ENCODE measurements around the gene PPP1R37.

PPP1R37 gene

DNA sequence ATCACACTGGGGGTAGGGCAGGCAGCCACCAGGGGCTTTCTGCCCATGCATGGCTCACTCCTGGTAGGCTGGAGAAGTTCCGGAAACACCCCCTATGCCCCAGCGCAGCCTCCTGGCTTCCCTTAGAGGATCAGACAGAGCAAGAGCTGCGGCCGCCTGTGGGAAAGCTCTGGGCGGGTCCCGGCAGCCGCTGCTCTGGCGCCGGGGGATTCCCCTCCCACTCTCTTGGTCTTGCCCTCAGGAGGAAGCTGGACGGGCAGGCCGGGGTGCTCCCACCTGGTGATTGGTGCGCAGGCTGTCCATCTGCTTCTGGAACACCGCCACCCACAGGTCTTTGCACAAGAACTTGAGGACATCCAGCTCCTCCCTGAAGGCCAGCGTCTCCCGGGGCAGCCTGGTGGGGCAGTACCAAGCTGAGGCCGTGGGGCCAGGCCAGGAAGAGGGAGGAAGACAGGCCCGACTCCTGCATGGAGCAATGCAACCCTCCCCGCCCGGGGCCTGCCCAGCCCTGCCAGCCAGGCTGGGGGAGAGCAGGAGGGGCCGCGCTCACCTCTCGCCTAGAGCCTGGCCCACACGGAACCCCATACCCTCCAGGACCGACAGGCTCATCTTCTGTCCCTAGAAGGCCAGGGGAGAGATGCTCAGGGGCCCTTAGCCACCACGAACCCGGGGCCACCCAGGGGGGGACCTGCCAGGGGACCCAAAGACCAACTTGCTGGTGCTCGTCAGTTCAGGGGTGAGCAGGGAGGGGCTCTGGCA is 71.8 kb downstream of the PPP1R37 start:
- no peak for DNase-seq (ENCODE audit: insufficient read length, low spot score)
- no peak for FAIRE-seq

- FAIRE-seq = no peak
- no peak for DNase-seq (ENCODE audit: insufficient read length, low spot score)
Observed at GRCh38 chr19:45166723-45167252, 73.8 kb downstream of the PPP1R37 start.

DNA sequence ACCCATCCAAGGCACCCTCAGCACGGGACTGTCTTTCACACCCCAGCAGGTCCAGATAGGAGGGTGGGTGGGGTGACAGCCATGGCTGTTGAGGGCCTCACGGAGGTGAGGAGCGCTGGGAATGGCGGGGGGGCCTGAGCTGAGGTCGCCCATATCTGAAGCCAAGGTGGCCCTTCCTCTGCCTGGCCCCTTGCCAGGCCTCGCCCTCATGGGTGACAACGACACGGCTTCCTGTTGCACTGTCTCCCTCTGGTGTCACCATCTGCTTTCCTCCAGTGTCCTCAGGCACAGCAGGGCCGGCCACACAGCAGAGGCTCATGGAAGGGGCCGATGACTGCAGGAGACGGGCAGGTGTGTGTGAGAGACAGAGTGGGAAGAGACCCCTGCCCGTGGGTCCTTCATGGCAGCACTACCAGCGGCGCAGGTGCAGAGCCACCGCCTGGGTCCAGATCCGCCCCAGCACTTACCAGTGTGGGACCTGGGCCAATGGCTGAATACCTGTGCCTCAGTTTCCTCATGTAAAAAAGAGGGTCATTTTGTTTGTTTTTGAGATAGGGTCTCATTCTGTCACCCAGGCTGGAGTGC is 75.9 kb downstream of the PPP1R37 start:
- no peak for FAIRE-seq

GRCh38 chr19:45169602-45170001 is 76.6 kb downstream of the PPP1R37 start:
- no peak for FAIRE-seq

More for the DNA sequence above, 75.9 kb downstream of the PPP1R37 start:
- no peak for DNase-seq (ENCODE audit: insufficient read length, low spot score)

DNA sequence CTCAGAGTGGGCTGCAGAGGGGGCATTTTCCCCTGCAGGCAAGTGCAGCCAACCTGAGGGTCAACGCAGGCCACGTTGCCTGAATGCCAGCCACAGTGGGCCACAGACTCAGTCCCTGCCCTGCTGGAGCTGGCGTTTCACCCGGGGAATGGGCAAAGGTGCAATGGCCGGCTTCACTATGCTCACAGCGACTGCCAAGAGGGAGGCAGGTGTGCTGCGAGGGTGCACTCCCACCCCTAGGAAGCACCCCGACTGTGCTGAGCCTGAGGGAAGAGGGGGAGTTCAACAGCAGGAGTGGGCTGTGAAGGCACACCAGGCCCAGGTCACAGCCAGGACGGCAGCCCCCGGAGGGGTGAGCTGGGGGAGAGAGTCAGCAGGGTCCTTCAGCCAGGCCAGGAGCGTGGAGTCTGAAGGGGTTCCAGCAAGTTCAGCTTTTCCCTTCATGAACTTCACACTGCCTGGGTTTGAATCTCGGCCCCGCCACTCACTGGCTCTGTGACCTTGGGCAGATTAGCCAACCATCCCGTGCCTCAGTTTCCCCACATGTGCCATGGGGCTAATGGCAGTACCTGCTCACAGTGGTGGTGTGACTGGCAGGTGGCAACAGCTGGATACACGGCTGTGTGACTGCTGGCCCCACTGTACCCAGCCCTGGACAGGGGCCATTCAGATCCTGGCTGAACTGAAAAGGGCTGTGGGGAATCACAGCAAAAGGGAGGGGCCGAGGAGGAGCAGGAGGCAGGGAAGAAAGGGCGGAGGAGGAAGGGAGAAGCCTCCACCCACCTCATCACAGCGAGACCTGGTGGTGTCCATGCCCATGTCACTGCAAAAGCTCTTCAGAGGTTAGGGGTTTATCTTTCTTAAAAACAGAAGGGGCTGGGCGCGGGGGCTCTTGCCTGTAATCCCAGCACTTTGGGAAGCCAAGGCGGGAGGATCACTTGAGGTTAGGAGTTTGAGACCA is 77.4 kb downstream of the PPP1R37 start:
- no peak for FAIRE-seq

More at GRCh38 chr19:45169602-45170001, 76.6 kb downstream of the PPP1R37 start:
- no peak for DNase-seq (ENCODE audit: insufficient read length, low spot score)

DNA sequence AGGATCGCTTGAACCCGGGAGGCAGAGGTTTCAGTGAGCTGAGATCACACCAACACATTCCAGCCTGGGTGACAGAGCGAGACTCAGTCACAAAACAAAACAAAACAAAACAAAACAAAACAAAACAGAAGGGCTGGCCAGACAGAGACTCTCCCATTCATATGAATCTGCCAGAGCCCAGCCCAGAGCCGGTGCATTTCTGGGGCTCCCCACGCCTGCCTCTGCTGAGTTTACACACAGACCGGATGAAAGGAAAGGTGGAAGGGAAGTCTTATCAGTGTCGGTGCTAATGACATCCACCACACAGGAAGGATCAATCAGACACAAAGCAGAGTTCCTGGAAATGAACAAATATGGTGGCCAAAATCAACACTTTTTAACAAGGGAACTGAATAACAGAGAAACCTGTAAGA is 78.2 kb downstream of the PPP1R37 start:
- DNase-seq (ENCODE audit: insufficient read length, low spot score) (no peak), FAIRE-seq (no peak)

More for the DNA sequence above, 77.4 kb downstream of the PPP1R37 start:
- no peak for DNase-seq (ENCODE audit: insufficient read length, low spot score)

- FAIRE-seq = no peak
- no peak for DNase-seq (ENCODE audit: insufficient read length, low spot score)
Observed at GRCh38 chr19:45172173-45172572, 79.2 kb downstream of the PPP1R37 start.

DNA sequence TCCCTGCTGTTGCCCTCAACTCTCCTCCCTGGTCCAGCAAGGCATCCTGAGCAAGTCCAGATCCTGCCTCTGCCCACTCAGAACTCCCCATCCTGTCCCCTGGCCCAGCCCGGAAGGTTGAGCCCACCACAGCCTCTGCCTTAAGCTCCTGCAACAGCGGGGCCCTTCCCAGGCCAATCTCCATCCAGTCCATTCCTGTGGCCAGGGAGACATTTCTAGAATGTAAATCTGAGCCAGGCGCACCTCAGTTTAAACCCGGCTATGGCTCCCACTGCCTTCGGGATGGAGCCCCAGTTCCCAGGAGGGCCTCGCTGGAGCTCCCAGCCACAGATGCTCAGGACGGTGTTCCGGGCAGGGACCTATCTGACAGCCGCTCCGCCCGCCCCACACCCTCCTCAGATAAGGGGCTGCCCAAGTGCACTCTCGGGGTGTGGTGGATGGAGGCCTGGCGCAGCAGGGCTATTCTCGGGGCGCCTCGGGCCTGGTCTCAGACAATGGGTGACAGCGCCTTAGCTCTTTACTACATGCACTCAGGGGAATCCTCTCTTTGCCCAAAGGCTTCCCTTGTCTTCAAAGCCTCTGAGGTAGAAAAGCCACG is 79.7 kb downstream of the PPP1R37 start:
- DNase-seq (ENCODE audit: insufficient read length, low spot score) (no peak), FAIRE-seq (no peak)

DNA sequence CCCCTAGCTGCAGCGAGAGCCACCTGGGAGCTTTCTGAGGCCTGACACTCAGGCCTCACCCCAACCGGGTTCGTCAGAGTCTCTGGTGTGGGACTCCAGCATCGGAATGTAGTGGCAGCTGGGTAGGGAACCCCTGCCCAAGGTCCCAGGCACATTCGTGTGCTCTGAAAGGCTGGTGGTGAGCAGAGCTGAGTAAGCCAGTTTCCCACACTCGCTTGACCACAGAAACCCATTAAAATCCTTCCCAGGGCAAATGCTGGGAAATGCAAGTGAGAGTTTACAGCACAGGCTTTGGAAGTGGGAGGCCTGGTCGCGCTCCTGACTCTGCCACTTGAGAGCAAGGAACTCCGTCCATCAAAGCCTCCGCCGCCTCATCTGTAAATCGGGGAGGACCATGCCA is 80.8 kb downstream of the PPP1R37 start:
- no peak for DNase-seq (ENCODE audit: insufficient read length, low spot score)
- no peak for FAIRE-seq

GRCh38 chr19:45175515-45176345 is 82.8 kb downstream of the PPP1R37 start:
- no peak for DNase-seq (ENCODE audit: insufficient read length, low spot score)
- FAIRE-seq = no peak

DNA sequence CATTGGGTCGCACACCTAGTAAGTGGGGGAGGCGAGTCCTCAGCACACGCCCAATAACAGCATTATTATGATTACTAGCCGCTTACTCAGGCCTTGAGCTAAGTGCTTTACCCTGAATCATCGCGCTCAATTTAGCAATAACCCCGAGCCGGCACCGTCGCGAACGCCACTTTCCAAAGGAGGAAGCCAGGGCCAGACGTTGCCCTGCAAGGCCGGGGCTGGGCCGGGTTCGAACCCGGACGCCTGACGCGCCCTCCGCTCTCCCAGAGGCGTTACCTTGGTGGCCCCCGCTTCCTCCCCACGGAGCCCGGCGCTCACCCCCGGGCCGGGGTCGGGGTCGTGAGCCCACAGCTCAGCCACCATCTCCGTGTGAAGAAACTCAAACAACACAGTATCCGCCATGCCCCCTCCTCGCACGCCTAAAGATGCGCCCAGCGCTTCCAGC is 84.9 kb downstream of the PPP1R37 start, which contains the start of gene TRAPPC6A:
Gene TRAPPC6A (minus strand): TSS at position 421 of the 445 bp plus-strand sequence. CDS start 19 bp downstream, at position 402.
- DNase-seq (ENCODE audit: insufficient read length, low spot score) (no peak), FAIRE-seq (no peak)

DNA sequence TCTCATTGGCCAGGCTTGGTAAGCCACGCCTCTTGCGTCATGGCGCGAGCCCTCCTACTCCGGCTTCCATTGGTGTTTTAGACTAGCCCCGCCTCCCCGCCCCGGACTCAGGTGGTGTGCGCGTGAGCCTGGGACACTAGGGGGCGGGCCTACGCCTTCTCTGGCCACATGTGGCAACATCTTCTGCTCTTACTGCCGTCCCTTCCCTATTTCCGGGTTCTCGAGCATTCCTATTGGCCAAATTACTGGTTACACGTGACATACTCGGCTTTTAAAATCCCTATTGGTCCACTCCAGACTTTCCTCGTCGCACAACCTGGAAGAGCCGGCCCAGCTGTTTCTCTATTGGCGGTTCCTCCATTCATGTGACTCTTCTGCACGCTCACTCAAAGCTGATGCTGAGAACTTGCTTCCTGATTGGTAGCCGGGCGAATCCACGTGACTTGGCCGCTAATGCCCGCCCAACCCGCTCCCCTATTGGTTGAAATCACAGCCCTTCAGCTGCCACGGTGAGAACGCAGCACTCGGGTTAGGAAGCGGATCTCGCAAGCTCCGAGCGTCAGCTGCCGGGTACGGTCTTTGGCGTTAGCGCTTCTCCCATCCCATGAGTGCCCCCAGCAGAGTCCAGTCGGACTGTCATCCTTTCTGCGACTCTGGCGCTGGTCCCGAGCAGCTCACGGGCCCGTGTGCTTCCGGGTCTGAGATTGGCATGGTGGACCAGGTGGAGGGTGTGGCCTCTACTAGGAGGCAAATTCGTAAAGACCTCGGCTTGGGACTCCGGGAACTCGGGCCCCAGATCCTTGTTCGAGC is 85.5 kb downstream of the PPP1R37 start, which contains the start of gene BLOC1S3:
Gene BLOC1S3 (plus strand): TSS at position 523 of the 810 bp plus-strand sequence. CDS start 513 bp downstream, outside the sequence.
- FAIRE-seq = peak; percentile 92
- DNase-seq (ENCODE audit: insufficient read length, low spot score) = peak; percentile 99

GRCh38 chr19:45179072-45179891 is 86.3 kb downstream of the PPP1R37 start:
- FAIRE-seq (no peak), DNase-seq (ENCODE audit: insufficient read length, low spot score) (no peak)

GRCh38 chr19:45179892-45180370 is 87.0 kb downstream of the PPP1R37 start:
- DNase-seq (ENCODE audit: insufficient read length, low spot score) (no peak), FAIRE-seq (no peak)

DNA sequence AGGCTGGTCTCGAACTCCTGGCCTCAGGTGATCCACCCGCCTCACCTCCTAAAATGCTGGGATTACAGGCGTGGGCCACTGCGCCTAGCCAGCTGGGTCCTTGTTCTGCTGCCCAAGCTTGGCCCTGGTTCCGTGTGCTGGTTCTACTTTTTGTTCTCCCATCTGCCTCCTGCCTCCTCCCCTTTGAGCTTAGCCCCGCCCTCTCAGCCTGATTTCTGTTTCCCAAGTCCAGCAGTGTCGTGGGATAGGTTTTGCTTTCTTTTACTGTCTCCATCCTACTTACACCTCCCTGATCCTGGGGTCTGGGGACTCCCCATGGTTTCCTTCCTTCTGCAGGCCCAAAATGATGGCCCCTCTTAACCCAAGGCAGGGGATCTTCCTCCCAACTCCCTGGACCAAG is 88.0 kb downstream of the PPP1R37 start:
- FAIRE-seq = no peak
- DNase-seq (ENCODE audit: insufficient read length, low spot score) = no peak

- no peak for DNase-seq (ENCODE audit: insufficient read length, low spot score)
- FAIRE-seq = no peak
Observed at GRCh38 chr19:45182758-45183157, 89.8 kb downstream of the PPP1R37 start.

GRCh38 chr19:45184115-45184514 is 91.1 kb downstream of the PPP1R37 start:
- DNase-seq (ENCODE audit: insufficient read length, low spot score) = no peak
- FAIRE-seq = no peak
